ENCODE measurements around the gene FAM174B. TPM values are rescaled to one million over a fixed set of nuclear protein-coding genes. Genes with fewer than 3 reads are reported as not detected.

FAM174B gene
- total RNA-seq, 1 donor from 2014 or later: 12.6 TPM

- intact Hi-C loops (cut with micrococcal nuclease): no loop called here
- peak; percentile 8 for ATAC-seq
- DNase-seq: no peak
Observed at GRCh38 chr15:92667287-92667904, 11.8 kb upstream of the FAM174B start.

GRCh38 chr15:92666780-92667179 is 11.2 kb upstream of the FAM174B start:
- ATAC-seq (peak; percentile 87), DNase-seq (peak; percentile 81)
- intact Hi-C loops (cut with micrococcal nuclease): no loop called here

- intact Hi-C loops (cut with micrococcal nuclease): no loop called here
- DNase-seq (no peak), ATAC-seq (peak; percentile 67)
Observed at GRCh38 chr15:92665100-92665555, 9.6 kb upstream of the FAM174B start.

GRCh38 chr15:92664178-92664900 is 8.8 kb upstream of the FAM174B start:
- intact Hi-C loops (cut with micrococcal nuclease): no loop called here
- ATAC-seq (no peak), DNase-seq (no peak)

GRCh38 chr15:92663250-92663951 is 7.8 kb upstream of the FAM174B start:
- DNase-seq (no peak), ATAC-seq (no peak)
- intact Hi-C loops (cut with micrococcal nuclease): no loop called here

GRCh38 chr15:92662762-92663161 is 7.2 kb upstream of the FAM174B start:
- DNase-seq (no peak), ATAC-seq (no peak)
- intact Hi-C loops (cut with micrococcal nuclease): no loop called here

- intact Hi-C loops (cut with micrococcal nuclease): no loop called here
- ATAC-seq (no peak), DNase-seq (no peak)
Observed at GRCh38 chr15:92661956-92662355, 6.4 kb upstream of the FAM174B start.

- ATAC-seq (no peak), DNase-seq (no peak)
- intact Hi-C loops (cut with micrococcal nuclease): no loop called here
Observed at GRCh38 chr15:92661069-92661468, 5.5 kb upstream of the FAM174B start.

- DNase-seq (no peak), ATAC-seq (no peak)
- intact Hi-C loops (cut with micrococcal nuclease): no loop called here
Observed at GRCh38 chr15:92657486-92657885, 1.9 kb upstream of the FAM174B start.

- intact Hi-C loops (cut with micrococcal nuclease): no loop called here
Observed at GRCh38 chr15:92656089-92656488, 514 bp upstream of the FAM174B start.

GRCh38 chr15:92654662-92655061 is 913 bp downstream of the FAM174B start:
- intact Hi-C loops (cut with micrococcal nuclease): no loop called here
- DNase-seq (no peak), ATAC-seq (no peak)

More at GRCh38 chr15:92656089-92656488, 514 bp upstream of the FAM174B start:
- ATAC-seq (no peak), DNase-seq (no peak)

- DNase-seq (no peak), ATAC-seq (peak; percentile 71)
- intact Hi-C loops (cut with micrococcal nuclease): no loop called here
Observed at GRCh38 chr15:92653836-92654539, 1.6 kb downstream of the FAM174B start.

GRCh38 chr15:92653366-92653765 is 2.2 kb downstream of the FAM174B start:
- DNase-seq (no peak), ATAC-seq (no peak)
- intact Hi-C loops (cut with micrococcal nuclease): no loop called here

GRCh38 chr15:92652576-92652966 is 3.0 kb downstream of the FAM174B start:
- intact Hi-C loops (cut with micrococcal nuclease): no loop called here
- DNase-seq (no peak), ATAC-seq (no peak)

GRCh38 chr15:92651877-92652575 is 3.5 kb downstream of the FAM174B start:
- ATAC-seq (no peak), DNase-seq (no peak)
- intact Hi-C loops (cut with micrococcal nuclease): no loop called here

- ATAC-seq (no peak), DNase-seq (no peak)
- intact Hi-C loops (cut with micrococcal nuclease): no loop called here
Observed at GRCh38 chr15:92650966-92651365, 4.6 kb downstream of the FAM174B start.

GRCh38 chr15:92650256-92650655 is 5.3 kb downstream of the FAM174B start:
- intact Hi-C loops (cut with micrococcal nuclease): no loop called here
- ATAC-seq (no peak), DNase-seq (peak; percentile 47)

- no peak for DNase-seq
- ATAC-seq: no peak
- intact Hi-C loops (cut with micrococcal nuclease): no loop called here
Observed at GRCh38 chr15:92648190-92648875, 7.2 kb downstream of the FAM174B start.

All from left ventricle myocardium superior (tissue), 1 donor.